Measurements from ENCODE around the gene DNASE2. TPM values are rescaled to one million over a fixed set of nuclear protein-coding genes. Genes with fewer than 3 reads are reported as not detected.

The DNASE2 gene, protein sequence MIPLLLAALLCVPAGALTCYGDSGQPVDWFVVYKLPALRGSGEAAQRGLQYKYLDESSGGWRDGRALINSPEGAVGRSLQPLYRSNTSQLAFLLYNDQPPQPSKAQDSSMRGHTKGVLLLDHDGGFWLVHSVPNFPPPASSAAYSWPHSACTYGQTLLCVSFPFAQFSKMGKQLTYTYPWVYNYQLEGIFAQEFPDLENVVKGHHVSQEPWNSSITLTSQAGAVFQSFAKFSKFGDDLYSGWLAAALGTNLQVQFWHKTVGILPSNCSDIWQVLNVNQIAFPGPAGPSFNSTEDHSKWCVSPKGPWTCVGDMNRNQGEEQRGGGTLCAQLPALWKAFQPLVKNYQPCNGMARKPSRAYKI
- 27.9 and 30.7 TPM in 2 replicates for total RNA-seq

DNA sequence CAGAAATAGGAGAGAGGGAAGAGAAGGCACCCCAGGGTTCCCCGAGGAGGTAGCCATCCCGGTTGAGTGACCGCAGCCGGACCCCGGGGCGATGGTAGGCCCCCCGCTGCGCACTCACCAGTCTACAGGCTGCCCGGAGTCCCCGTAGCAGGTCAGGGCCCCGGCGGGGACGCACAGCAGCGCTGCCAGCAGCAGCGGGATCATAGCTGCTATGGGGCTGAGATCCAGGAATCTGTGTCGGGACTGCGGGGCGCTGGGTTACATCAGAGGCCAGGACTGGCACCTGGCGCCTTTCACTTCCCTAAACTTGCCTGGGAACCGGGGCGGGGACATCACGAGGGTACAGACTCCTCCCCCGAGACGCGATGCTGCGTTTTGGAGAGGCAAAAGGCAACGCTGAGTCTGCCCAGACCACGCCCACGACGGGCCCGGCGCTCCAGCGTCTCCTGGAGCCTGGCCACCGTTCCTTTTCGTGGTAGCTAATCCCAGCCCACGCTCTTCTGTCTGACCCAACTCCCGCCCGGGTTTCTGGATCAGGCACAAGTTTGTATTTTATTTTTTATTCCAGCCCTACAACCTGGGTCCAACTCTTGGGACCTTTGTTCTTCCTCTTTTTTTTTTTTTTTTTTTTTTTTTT, at the start of gene DNASE2:
DNASE2 (minus strand) TSS at position 278 of the 637 bp plus-strand sequence; CDS start at position 204, 74 bp downstream.

DNA sequence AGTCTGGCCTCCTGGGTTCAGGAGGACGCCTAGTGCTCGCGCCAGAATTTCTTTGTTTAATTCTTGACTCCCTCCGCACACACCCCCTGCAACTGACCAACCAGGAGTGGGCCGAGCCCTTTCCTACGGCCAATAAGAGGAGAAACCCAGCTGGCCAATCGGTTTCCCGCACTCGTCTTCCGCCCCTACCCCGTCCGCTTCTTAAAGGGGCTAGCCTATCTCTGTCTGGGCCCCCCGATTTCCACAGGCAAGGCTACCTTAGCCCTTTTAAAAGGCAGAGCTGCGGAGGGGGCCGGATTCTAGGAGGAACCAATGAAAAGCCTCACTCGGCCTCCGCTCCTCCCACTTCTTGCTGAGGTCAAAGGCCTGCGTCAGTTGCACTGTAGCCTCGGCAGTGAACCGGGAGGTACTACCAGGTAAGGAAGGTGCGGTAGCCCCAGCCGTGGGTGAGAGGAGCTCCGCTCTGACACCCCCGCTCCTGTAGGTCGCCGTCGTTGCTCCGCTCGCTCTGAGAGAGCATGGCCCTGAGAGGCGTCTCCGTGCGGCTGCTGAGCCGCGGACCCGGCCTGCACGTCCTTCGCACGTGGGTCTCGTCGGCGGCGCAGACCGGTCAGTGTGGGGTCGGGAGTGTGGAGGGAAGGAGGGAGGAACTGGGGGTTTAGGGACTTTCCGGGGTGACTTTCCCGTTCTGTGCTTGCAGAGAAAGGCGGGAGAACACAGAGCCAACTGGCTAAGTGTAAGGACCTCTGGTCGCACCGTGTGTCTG, 9.7 kb upstream of the DNASE2 start, which contains the start of gene GCDH:
GCDH (plus strand) TSS at position 374 of the 766 bp plus-strand sequence; CDS start at position 519, 145 bp downstream.

DNA sequence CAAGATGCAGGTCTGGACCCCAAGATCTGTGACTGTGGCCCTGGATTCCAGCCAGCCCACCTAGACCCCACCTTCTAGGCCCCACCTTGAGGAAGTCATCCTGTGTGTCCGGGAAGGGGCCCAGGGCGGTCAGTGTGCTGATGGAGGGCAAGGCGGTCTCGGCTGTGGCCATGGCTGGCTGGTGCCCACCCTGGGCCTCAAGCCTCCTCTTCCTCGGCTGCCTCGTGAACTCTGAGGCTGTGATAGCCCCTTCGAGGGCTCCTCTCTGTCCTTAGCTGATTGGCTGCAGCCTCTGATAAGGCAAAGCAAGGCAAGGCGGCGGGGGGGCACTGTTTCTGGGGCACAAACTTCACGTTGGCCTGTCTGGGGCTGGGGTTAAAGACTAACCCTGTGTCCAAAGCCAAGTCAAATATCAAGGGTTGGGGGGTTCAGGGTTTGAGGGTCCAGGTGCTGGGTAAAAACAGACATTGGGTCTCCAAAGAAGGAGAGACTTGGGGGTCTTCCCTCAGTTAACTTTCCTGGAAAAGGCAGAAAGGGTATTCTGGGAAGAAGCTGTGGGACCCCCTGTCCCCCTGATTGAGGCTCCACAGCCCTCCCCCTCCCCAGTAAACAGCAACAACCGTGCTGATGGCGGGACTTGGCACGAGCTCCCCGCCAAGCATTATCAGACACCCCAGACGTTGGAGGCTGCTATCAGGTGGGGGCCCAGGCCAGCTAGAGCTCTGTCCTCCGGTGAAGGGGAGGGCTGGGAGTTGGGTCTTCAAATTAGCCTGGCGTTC, 5.9 kb upstream of the DNASE2 start, which contains the start of gene KLF1:
KLF1 (minus strand) TSS at position 233 of the 779 bp plus-strand sequence; CDS start at position 172, 61 bp downstream.

DNA sequence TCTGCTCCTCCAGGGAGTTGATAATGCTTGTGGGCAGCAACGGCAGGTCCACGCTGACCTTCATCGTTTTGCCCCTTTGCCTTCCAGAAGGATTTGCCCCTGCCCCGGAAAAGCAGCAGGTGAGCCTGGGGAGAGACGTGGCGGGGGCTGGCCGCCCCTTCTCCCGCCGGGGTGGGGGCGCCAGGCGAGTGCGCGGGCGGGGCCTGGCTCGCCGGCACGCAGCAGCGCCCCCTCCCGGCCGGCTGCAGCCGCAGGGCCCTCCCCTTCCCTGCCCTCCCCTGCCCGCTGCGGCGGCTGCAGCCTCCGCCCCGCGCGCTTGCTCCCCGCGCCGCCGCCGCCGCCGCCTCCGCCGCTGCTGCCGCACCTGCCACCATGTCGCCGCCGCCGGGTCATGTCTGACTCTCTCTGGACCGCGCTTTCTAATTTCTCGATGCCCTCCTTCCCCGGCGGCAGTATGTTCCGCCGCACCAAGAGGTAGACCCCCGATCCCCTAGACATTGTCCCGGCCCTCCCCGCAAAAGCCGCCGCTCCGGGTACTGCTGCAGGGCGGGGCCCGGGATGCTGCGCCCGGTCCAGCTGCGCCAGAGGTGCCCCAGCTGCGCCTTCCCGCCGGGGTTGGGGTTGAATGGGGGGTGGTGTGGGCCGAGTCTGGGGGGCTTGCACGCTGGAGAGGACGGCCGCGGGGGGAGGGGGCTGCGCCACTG, 42.9 kb downstream of the DNASE2 start, which contains the start of gene MAST1:
MAST1 (plus strand) TSS at position 334 of the 704 bp plus-strand sequence; CDS start at position 392, 58 bp downstream.

DNA sequence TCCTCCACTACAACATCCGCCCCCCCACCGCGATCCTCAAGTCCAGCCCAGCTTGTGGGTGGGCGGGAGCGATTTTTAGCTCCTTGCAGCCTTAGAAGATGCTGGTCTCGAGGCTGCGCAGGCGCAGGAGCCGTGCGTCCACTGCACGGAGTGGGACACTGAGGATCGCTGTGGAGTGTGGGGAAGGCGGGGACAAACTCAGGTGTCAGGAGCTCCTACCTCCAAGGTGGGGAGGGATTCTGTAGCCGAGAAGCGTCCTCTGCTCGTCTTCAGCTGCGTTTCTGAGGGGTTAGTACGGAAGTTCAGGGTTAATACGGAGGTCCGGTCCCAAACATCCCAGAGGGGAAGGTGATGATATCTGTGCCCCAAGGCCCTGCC, 46.7 kb downstream of the DNASE2 start, which contains the start of gene RTBDN:
RTBDN (minus strand) TSS at position 14 of the 378 bp plus-strand sequence. CDS start 4,600 bp downstream, outside the sequence.

Other genes with a start within 250 kb of the DNASE2 start
- gene MAN2B1, start 214.7 kb downstream of the DNASE2 start, total RNA-seq, result 51.4 and 57.1 TPM in 2 replicates
- 7.8 and 7.9 TPM in 2 replicates for gene WDR83, start 214.6 kb downstream of the DNASE2 start, total RNA-seq
- 47.4 and 47.6 TPM in 2 replicates for gene DHPS, start 199.6 kb downstream of the DNASE2 start, total RNA-seq
- gene GNG14, start 193.5 kb downstream of the DNASE2 start, total RNA-seq, result not detected in 2 replicates
- 3.5 and 6.4 TPM in 2 replicates for gene FBXW9, start 184.8 kb downstream of the DNASE2 start, total RNA-seq
- 18.7 and 20.4 TPM in 2 replicates for gene TNPO2, start 157.5 kb downstream of the DNASE2 start, total RNA-seq
- gene TRIR, start 146.8 kb downstream of the DNASE2 start, total RNA-seq, result 170 and 174 TPM in 2 replicates
- gene GET3, start 144.0 kb downstream of the DNASE2 start, total RNA-seq, result 77.6 and 85.5 TPM in 2 replicates
- not detected in 2 replicates for gene BEST2, start 129.7 kb downstream of the DNASE2 start, total RNA-seq
- gene HOOK2, start 105.9 kb downstream of the DNASE2 start, total RNA-seq, result 9.7 and 10.6 TPM in 2 replicates
- 149 and 187 TPM in 2 replicates for gene JUNB, start 90.0 kb downstream of the DNASE2 start, total RNA-seq
- 170 and 189 TPM in 2 replicates for gene PRDX2, start 79.6 kb downstream of the DNASE2 start, total RNA-seq
- gene THSD8, start 79.4 kb downstream of the DNASE2 start, total RNA-seq, result not detected in 2 replicates
- 8.3 and 10.6 TPM in 2 replicates for gene RNASEH2A, start 74.9 kb downstream of the DNASE2 start, total RNA-seq
- gene RTBDN, start 46.9 kb downstream of the DNASE2 start, total RNA-seq, result not detected in 2 replicates
- gene MAST1, start 42.9 kb downstream of the DNASE2 start, total RNA-seq, result 0.76 and 1.2 TPM in 2 replicates
- gene KLF1, start 5.8 kb upstream of the DNASE2 start, total RNA-seq, result 0.09 TPM in 1 of 2 replicates, not detected in the other
- 19.4 and 19.8 TPM in 2 replicates for gene GCDH, start 9.7 kb upstream of the DNASE2 start, total RNA-seq
- gene SYCE2, start 37.8 kb upstream of the DNASE2 start, total RNA-seq, result 0.11 TPM in 1 of 2 replicates, not detected in the other
- 28.2 and 41.6 TPM in 2 replicates for gene FARSA, start 52.3 kb upstream of the DNASE2 start, total RNA-seq
- gene CALR, start 57.2 kb upstream of the DNASE2 start, total RNA-seq, result 1,472 and 1,781 TPM in 2 replicates
- gene RAD23A, start 64.4 kb upstream of the DNASE2 start, total RNA-seq, result 50.2 and 60.8 TPM in 2 replicates
- 14.5 and 23.3 TPM in 2 replicates for gene GADD45GIP1, start 75.8 kb upstream of the DNASE2 start, total RNA-seq
- 0.22 and 0.34 TPM in 2 replicates for gene DAND5, start 88.1 kb upstream of the DNASE2 start, total RNA-seq
- gene NFIX, start 114.0 kb upstream of the DNASE2 start, total RNA-seq, result 10.7 and 21.7 TPM in 2 replicates
- 19.3 and 38.4 TPM in 2 replicates for gene LYL1, start 221.4 kb upstream of the DNASE2 start, total RNA-seq
- 17.8 and 25.3 TPM in 2 replicates for gene TRMT1, start 235.3 kb upstream of the DNASE2 start, total RNA-seq
- 25.9 and 27.6 TPM in 2 replicates for gene NACC1, start 236.8 kb upstream of the DNASE2 start, total RNA-seq

All from dermis lymphatic vessel endothelial cell (primary cell).